GM23338 (cell line): ENCODE measurements around the gene KIF17. TPM values are rescaled to one million over a fixed set of nuclear protein-coding genes. Genes with fewer than 3 reads are reported as not detected.

Experiments used
- ATAC-seq: fragments of 200-7000 bp; cut with Tn5 transposase; 3 replicates; pipeline ENCODE4 v1.9.1; 2020
- DNase-seq: peaks from one replicate; pipeline ENCODE4 v3.0.0-alpha.2; 2015; ENCODE audit warnings: low spot score
- H2AFZ ChIP-seq: fragments of 200-600 bp; sonication (generic); 2 replicates; pipeline ENCODE4 v1.8.0; 2016; ENCODE audit warnings: antibody characterized with exemption, mild to moderate bottlenecking, moderate library complexity
- H3F3A ChIP-seq: fragments of 200-600 bp; sonication (generic); replicated peaks from 2 replicates; pipeline ENCODE4 v1.8.0; 2017; ENCODE audit warnings: antibody characterized with exemption, mixed run types, low read depth
- H3K27ac ChIP-seq: fragments of 200-600 bp; sonication (generic); 2 replicates; pipeline ENCODE4 v1.6.1; 2016; ENCODE audit warnings: low read depth
- H3K27me3 ChIP-seq: fragments of 200-600 bp; sonication (generic); 2 replicates; pipeline ENCODE4 v1.8.0; 2016; ENCODE audit warnings: mild to moderate bottlenecking, mixed run types, moderate library complexity; ENCODE audit not compliant: insufficient read depth
- H3K36me3 ChIP-seq: fragments of 200-600 bp; sonication (generic); 2 replicates; pipeline ENCODE4 v1.8.0; 2016; ENCODE audit warnings: mild to moderate bottlenecking; ENCODE audit not compliant: insufficient read depth
- H3K4me1 ChIP-seq: fragments of 200-600 bp; sonication (generic); 2 replicates; pipeline ENCODE4 v1.8.0; 2016; ENCODE audit warnings: mild to moderate bottlenecking, moderate library complexity; ENCODE audit not compliant: insufficient read depth
- H3K4me2 ChIP-seq: fragments of 200-600 bp; sonication (generic); 2 replicates; pipeline ENCODE4 v1.7.1; 2017; ENCODE audit warnings: mixed run types
- H3K4me3 ChIP-seq: fragments of 200-600 bp; sonication (generic); 2 replicates; pipeline ENCODE4 v1.6.1; 2016; ENCODE audit warnings: mixed run types
- H3K79me2 ChIP-seq: fragments of 200-600 bp; sonication (generic); replicated peaks from 2 replicates; pipeline ENCODE4 v1.8.0; 2017; ENCODE audit warnings: mild to moderate bottlenecking; ENCODE audit not compliant: insufficient read depth
- H3K9me2 ChIP-seq: fragments of 200-600 bp; sonication (generic); 2 replicates; pipeline ENCODE4 v1.8.0; 2017; ENCODE audit not compliant: insufficient read depth
- H4K20me1 ChIP-seq: fragments of 200-600 bp; sonication (generic); replicated peaks from 2 replicates; pipeline ENCODE4 v1.8.0; 2017; ENCODE audit warnings: mild to moderate bottlenecking; ENCODE audit not compliant: insufficient read depth
- H3K27ac Mint-ChIP-seq: 2 replicates; pipeline ENCODE4 v1.8.0; 2020; ENCODE audit warnings: inconsistent platforms, mild to moderate bottlenecking, moderate library complexity, mixed read lengths
- H3K27me3 Mint-ChIP-seq: 3 replicates; pipeline ENCODE4 v1.8.0; 2022; ENCODE audit warnings: low read depth, mild to moderate bottlenecking, moderate library complexity, mixed read lengths, inconsistent platforms; ENCODE audit not compliant: insufficient read depth, poor library complexity
- H3K36me3 Mint-ChIP-seq: 3 replicates; pipeline ENCODE4 v1.8.0; 2021; ENCODE audit warnings: low read depth, mild to moderate bottlenecking, inconsistent platforms, moderate library complexity, mixed read lengths
- H3K4me1 Mint-ChIP-seq: 3 replicates; pipeline ENCODE4 v1.8.0; 2020; ENCODE audit warnings: mild to moderate bottlenecking, inconsistent platforms, mixed read lengths
- H3K4me3 Mint-ChIP-seq: 3 replicates; pipeline ENCODE4 v1.8.0; 2021; ENCODE audit warnings: moderate library complexity, mild to moderate bottlenecking, inconsistent platforms, mixed read lengths
- H3K9me3 Mint-ChIP-seq: 3 replicates; pipeline ENCODE4 v1.8.0; 2020; ENCODE audit warnings: moderate library complexity, mild to moderate bottlenecking, inconsistent platforms, mixed read lengths
- CREB1 ChIP-seq: fragments of 250-450 bp; sonication (Bioruptor Pico); IDR thresholded peaks from 2 replicates; pipeline ENCODE4 v1.5.0; 2020; ENCODE audit warnings: low read depth, mild to moderate bottlenecking, moderate library complexity
- EZH2 ChIP-seq: fragments of 200-600 bp; sonication (generic); IDR thresholded peaks from one replicate; pipeline ENCODE4 v1.8.0; 2017; ENCODE audit warnings: antibody characterized with exemption, mild to moderate bottlenecking, low read depth; ENCODE audit not compliant: unreplicated experiment
- EZH2phosphoT487 ChIP-seq: fragments of 200-600 bp; sonication (generic); IDR thresholded peaks from one replicate; pipeline ENCODE4 v1.8.1; 2018; ENCODE audit warnings: antibody characterized with exemption; ENCODE audit not compliant: unreplicated experiment
- JUNB ChIP-seq: IDR thresholded peaks from one replicate; pipeline ENCODE4 v1.6.1; 2016; ENCODE audit warnings: antibody characterized with exemption; ENCODE audit not compliant: unreplicated experiment
- NANOG ChIP-seq: IDR thresholded peaks from 2 replicates; pipeline ENCODE4 v1.6.1; 2016; ENCODE audit warnings: antibody characterized with exemption, borderline replicate concordance
- POLR2AphosphoS5 ChIP-seq: IDR thresholded peaks from 2 replicates; pipeline ENCODE4 v1.6.1; 2016; ENCODE audit warnings: antibody characterized with exemption, low read depth
- STAT1 ChIP-seq: IDR thresholded peaks from one replicate; pipeline ENCODE4 v1.6.1; 2016; ENCODE audit warnings: antibody characterized with exemption; ENCODE audit not compliant: unreplicated experiment
- ZNF114 ChIP-seq: fragments of 250-450 bp; sonication (Bioruptor Pico); IDR thresholded peaks from 2 replicates; pipeline ENCODE4 v1.5.0; 2020; ENCODE audit warnings: mild to moderate bottlenecking, moderate library complexity
- ZNF331 ChIP-seq: fragments of 250-450 bp; sonication (Bioruptor Pico); IDR thresholded peaks from 2 replicates; pipeline ENCODE4 v1.5.0; 2020; ENCODE audit warnings: low read depth, mild to moderate bottlenecking, moderate library complexity
- polyA plus RNA-seq: library from polyadenylated mRNA; unstranded; fragments of >200 nt; fragmentation: Nextera tagmentation; extraction: Ambion mirVana; gene quantifications from 2 replicates; pipeline ENCODE4 v1.2.1, GENCODE V29; 2016
- total RNA-seq: library from RNA; depleted of rRNA; stranded (reverse); fragments of >200 nt; shearing (Covaris generic); gene quantifications from 2 replicates; pipeline ENCODE4 v1.2.3, GENCODE V29; 2014
- TF ChIP-seq, protein P1 (sequence below): IDR thresholded peaks from 2 replicates; pipeline ENCODE4 v1.6.1; 2016; ENCODE audit warnings: antibody characterized with exemption
- TF ChIP-seq, protein P2 (sequence below): IDR thresholded peaks from one replicate; pipeline ENCODE4 v1.6.1; 2018; ENCODE audit warnings: antibody characterized with exemption; ENCODE audit not compliant: unreplicated experiment
- TF ChIP-seq, protein P3 (sequence below): fragments of 250-450 bp; sonication (Bioruptor Pico); IDR thresholded peaks from 2 replicates; pipeline ENCODE4 v1.5.0; 2020; ENCODE audit warnings: mild to moderate bottlenecking, moderate library complexity
- TF ChIP-seq, protein P4 (sequence below), 2 experiments: fragments of 200-600 bp in 1 of 2; sonication (generic) in 1 of 2; conservative IDR thresholded peaks; 2 replicates each; pipeline versions ENCODE4 v1.5.1 to v1.6.1; 2016 to 2017; ENCODE audit warnings: antibody characterized with exemption in 2 of 2, low read depth in 2 of 2, mild to moderate bottlenecking in 2 of 2, moderate library complexity in 1 of 2

The KIF17 gene
- total and polyA plus RNA-seq, 2 experiments from 2014 or later, result 5.9 to 18.6 TPM

DNA sequence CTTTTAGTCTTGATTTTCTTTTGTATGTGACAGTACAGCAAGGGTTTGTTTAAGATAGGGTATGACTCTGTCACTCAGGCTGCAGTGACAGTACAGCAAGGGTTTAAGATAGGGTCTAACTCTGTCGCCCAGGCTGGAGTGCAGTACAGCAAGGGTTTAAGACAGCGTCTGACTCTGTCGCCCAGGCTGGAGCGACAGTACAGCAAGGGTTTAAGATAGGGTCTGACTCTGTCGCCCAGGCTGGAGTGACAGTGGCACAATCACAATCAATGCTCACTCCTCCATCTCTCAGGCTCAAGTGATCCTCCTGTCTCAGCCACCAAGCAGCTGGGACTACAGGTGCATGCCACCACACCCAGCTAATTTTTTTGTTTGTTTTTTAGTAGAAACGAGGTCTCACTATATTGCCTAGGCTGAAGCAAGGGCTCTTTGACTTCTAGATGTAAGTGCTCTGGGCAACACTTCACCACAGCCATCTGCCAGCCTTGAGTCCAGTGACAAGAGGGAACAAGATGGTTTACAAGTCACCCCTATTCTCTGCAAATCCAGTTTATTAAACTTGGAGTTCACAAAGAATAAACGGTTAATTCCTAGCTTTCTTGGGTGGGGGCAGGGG lies 15.7 kb upstream of the KIF17 start:
- no peaks in the 10 kb centered on the region for H3K9me2 ChIP-seq
- Mint-ChIP-seq H3K4me1 (peaks cover 19% of the 10 kb centered on the region), H3K27me3 (peaks cover 40% of the 10 kb centered on the region), H3K4me3 (peak overlapping the region; percentile 78), H3K36me3 (no peaks in the 10 kb centered on the region; the same call in 2 of the 3 replicates), H3K9me3 (no peaks in the 10 kb centered on the region), H3K27ac (no peak overlapping the region)
- peaks cover 30% of the 10 kb centered on the region for H3K4me1 ChIP-seq
- no peaks in the 10 kb centered on the region for H3K36me3 ChIP-seq
- H3K4me3 ChIP-seq, result peak overlapping the region; percentile 87
- peaks cover 41% of the 10 kb centered on the region for H3K27me3 ChIP-seq
- no peaks in the 10 kb centered on the region; the same call in 1 of the 2 replicates for H4K20me1 ChIP-seq
- H3K4me2 ChIP-seq, result peak overlapping the region; percentile 94
- peaks cover 16% of the 10 kb centered on the region; the same call in 1 of the 2 replicates for H3F3A ChIP-seq
- peak overlapping the region; percentile 100 for H2AFZ ChIP-seq
- no peak for DNase-seq
- ATAC-seq, result no peak
- H3K27ac ChIP-seq, result no peak overlapping the region
- TF ChIP-seq JUNB (no peak), ZNF114 (no peak), NANOG (no peak), STAT1 (no peak), POLR2AphosphoS5 (no peak), CREB1 (CRISPR knock-in tag) (no peak), EZH2 (no peak), ZNF331 (CRISPR knock-in tag) (no peak), EZH2phosphoT487 (no peak)
- TF ChIP-seq, protein P1, sequence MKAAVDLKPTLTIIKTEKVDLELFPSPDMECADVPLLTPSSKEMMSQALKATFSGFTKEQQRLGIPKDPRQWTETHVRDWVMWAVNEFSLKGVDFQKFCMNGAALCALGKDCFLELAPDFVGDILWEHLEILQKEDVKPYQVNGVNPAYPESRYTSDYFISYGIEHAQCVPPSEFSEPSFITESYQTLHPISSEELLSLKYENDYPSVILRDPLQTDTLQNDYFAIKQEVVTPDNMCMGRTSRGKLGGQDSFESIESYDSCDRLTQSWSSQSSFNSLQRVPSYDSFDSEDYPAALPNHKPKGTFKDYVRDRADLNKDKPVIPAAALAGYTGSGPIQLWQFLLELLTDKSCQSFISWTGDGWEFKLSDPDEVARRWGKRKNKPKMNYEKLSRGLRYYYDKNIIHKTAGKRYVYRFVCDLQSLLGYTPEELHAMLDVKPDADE, result no peak
- TF ChIP-seq, protein P2, sequence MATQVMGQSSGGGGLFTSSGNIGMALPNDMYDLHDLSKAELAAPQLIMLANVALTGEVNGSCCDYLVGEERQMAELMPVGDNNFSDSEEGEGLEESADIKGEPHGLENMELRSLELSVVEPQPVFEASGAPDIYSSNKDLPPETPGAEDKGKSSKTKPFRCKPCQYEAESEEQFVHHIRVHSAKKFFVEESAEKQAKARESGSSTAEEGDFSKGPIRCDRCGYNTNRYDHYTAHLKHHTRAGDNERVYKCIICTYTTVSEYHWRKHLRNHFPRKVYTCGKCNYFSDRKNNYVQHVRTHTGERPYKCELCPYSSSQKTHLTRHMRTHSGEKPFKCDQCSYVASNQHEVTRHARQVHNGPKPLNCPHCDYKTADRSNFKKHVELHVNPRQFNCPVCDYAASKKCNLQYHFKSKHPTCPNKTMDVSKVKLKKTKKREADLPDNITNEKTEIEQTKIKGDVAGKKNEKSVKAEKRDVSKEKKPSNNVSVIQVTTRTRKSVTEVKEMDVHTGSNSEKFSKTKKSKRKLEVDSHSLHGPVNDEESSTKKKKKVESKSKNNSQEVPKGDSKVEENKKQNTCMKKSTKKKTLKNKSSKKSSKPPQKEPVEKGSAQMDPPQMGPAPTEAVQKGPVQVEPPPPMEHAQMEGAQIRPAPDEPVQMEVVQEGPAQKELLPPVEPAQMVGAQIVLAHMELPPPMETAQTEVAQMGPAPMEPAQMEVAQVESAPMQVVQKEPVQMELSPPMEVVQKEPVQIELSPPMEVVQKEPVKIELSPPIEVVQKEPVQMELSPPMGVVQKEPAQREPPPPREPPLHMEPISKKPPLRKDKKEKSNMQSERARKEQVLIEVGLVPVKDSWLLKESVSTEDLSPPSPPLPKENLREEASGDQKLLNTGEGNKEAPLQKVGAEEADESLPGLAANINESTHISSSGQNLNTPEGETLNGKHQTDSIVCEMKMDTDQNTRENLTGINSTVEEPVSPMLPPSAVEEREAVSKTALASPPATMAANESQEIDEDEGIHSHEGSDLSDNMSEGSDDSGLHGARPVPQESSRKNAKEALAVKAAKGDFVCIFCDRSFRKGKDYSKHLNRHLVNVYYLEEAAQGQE, result no peak
- TF ChIP-seq, protein P3, sequence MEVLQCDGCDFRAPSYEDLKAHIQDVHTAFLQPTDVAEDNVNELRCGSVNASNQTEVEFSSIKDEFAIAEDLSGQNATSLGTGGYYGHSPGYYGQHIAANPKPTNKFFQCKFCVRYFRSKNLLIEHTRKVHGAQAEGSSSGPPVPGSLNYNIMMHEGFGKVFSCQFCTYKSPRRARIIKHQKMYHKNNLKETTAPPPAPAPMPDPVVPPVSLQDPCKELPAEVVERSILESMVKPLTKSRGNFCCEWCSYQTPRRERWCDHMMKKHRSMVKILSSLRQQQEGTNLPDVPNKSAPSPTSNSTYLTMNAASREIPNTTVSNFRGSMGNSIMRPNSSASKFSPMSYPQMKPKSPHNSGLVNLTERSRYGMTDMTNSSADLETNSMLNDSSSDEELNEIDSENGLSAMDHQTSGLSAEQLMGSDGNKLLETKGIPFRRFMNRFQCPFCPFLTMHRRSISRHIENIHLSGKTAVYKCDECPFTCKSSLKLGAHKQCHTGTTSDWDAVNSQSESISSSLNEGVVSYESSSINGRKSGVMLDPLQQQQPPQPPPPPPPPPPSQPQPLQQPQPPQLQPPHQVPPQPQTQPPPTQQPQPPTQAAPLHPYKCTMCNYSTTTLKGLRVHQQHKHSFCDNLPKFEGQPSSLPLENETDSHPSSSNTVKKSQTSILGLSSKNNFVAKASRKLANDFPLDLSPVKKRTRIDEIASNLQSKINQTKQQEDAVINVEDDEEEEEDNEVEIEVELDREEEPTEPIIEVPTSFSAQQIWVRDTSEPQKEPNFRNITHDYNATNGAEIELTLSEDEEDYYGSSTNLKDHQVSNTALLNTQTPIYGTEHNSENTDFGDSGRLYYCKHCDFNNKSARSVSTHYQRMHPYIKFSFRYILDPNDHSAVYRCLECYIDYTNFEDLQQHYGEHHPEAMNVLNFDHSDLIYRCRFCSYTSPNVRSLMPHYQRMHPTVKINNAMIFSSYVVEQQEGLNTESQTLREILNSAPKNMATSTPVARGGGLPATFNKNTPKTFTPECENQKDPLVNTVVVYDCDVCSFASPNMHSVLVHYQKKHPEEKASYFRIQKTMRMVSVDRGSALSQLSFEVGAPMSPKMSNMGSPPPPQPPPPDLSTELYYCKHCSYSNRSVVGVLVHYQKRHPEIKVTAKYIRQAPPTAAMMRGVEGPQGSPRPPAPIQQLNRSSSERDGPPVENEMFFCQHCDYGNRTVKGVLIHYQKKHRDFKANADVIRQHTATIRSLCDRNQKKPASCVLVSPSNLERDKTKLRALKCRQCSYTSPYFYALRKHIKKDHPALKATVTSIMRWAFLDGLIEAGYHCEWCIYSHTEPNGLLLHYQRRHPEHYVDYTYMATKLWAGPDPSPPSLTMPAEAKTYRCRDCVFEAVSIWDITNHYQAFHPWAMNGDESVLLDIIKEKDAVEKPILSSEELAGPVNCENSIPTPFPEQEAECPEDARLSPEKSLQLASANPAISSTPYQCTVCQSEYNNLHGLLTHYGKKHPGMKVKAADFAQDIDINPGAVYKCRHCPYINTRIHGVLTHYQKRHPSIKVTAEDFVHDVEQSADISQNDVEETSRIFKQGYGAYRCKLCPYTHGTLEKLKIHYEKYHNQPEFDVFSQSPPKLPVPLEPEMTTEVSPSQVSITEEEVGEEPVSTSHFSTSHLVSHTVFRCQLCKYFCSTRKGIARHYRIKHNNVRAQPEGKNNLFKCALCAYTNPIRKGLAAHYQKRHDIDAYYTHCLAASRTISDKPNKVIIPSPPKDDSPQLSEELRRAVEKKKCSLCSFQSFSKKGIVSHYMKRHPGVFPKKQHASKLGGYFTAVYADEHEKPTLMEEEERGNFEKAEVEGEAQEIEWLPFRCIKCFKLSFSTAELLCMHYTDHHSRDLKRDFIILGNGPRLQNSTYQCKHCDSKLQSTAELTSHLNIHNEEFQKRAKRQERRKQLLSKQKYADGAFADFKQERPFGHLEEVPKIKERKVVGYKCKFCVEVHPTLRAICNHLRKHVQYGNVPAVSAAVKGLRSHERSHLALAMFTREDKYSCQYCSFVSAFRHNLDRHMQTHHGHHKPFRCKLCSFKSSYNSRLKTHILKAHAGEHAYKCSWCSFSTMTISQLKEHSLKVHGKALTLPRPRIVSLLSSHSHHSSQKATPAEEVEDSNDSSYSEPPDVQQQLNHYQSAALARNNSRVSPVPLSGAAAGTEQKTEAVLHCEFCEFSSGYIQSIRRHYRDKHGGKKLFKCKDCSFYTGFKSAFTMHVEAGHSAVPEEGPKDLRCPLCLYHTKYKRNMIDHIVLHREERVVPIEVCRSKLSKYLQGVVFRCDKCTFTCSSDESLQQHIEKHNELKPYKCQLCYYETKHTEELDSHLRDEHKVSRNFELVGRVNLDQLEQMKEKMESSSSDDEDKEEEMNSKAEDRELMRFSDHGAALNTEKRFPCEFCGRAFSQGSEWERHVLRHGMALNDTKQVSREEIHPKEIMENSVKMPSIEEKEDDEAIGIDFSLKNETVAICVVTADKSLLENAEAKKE (CRISPR knock-in tag), result no peak
- TF ChIP-seq, protein P4, sequence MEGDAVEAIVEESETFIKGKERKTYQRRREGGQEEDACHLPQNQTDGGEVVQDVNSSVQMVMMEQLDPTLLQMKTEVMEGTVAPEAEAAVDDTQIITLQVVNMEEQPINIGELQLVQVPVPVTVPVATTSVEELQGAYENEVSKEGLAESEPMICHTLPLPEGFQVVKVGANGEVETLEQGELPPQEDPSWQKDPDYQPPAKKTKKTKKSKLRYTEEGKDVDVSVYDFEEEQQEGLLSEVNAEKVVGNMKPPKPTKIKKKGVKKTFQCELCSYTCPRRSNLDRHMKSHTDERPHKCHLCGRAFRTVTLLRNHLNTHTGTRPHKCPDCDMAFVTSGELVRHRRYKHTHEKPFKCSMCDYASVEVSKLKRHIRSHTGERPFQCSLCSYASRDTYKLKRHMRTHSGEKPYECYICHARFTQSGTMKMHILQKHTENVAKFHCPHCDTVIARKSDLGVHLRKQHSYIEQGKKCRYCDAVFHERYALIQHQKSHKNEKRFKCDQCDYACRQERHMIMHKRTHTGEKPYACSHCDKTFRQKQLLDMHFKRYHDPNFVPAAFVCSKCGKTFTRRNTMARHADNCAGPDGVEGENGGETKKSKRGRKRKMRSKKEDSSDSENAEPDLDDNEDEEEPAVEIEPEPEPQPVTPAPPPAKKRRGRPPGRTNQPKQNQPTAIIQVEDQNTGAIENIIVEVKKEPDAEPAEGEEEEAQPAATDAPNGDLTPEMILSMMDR (conservative IDR thresholded peaks at IDR 0.05; ENCODE audit: low read depth in 2 of 2), result no peak
- no peaks in the 10 kb centered on the region for H3K79me2 ChIP-seq
